SW 1271 (cell line): ENCODE results near the gene TOX2.

ENCODE experiments used
- DNase-seq, 2 experiments: peaks; one replicate each; lab custom pipeline; 2025; lab: John Stamatoyannopoulos, UW

Gene TOX2

DNA sequence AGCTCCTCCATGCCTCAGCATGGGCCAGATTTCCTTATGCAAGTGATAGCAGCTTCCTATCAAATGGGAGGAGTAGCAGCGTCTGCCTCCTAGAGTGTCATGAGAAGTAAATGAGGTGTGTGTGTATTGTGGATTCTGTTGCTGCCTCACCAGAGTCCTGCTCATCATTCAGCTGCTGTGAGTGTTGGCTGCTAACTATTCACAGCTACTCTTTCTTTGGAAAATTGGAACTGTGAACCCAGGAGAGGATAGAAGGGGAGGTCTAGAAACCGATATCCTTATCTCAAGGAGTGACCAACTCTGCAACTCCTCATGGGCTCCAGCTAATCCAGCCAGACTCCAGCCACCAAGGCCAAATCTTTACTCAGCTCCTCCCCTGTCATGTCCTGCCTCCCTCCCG lies 63.3 kb downstream of the TOX2 start:
- DNase-seq = no peak

GRCh38 chr20:43979576-43980105 lies 65.0 kb downstream of the TOX2 start:
- no peak for DNase-seq

GRCh38 chr20:43981540-43981939 lies 66.9 kb downstream of the TOX2 start:
- no peak for DNase-seq

DNA sequence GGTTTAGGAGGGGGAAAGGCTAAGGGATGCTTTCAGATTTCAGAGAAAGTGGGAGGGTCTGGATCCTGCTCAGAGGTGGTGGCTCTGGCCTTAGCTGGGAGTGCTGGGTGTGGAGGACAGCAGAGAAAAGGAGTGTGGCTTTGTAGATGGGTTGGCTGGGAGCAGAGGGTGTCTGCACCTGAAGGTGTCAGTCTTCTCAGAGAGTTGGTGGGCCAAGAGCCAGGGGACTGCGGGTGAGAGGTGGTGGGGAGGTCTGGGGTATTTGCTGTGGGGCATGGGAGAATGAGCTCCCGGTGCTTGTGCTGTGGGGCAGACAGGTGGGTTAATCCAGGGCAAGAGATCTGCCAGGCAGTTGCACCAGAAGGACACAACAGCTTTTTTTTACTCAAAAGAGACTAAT lies 67.4 kb downstream of the TOX2 start:
- no peak for DNase-seq

DNA sequence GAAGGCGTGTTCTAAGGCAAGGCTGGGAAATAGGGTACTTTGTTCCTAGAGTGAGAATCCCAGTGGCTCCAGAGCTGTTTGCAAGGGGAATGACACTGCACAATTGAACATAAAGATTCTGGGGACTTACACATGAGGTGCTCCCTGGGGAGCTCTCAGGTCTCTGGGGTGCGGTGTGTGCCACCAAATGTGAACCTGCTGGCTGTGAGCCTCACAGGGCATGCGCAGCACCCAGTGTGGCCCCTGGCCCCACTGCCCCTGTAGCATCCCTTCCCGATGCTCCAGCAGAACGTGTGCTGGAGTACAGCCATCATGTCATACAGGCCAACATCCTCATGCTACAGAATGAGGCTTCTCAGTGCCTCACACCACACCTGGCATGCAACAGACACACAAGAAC lies 68.2 kb downstream of the TOX2 start:
- DNase-seq = no peak

DNA sequence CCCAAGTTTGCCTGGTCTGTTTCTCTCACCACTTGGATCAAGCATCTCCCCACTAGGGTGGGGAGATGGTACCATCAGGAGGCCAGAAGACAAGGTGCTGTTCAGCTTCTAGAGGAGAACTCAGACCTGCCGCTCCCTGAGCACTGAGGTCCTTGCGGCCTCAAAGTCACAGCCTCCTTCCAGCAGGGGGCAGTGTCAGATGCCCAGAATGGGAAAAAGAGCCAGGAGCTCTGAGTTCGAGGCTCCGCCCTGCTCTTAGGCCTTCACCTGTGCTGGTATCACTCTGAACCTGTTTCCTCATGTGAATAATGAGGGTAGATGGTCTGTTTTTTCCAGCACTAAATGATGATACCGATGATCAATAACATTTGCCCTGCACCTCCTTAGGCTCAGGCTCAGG lies 68.7 kb downstream of the TOX2 start:
- no peak for DNase-seq

DNA sequence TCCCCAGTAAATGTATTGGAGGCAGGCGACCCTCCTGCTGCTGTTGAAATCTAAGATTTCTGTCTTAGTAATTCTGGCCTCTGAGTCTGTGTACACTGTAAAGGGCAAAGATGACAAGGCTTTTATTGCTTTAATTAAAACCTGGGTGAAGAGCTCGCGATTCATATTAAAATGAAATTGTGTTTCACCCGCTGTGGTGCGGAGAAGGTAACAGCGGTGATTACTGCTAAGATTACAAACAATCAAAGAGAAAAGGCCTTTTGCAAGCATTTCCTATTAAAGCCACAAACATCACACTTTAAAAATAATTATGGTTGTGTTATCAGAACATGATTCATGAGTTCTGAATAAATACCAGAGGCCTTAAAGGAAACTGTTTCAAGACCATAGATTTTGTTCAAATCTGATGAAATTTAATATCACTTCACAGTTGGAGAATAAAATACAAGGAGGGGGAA lies 69.3 kb downstream of the TOX2 start:
- DNase-seq = no peak

GRCh38 chr20:43984587-43984986 lies 69.9 kb downstream of the TOX2 start:
- no peak for DNase-seq

DNA sequence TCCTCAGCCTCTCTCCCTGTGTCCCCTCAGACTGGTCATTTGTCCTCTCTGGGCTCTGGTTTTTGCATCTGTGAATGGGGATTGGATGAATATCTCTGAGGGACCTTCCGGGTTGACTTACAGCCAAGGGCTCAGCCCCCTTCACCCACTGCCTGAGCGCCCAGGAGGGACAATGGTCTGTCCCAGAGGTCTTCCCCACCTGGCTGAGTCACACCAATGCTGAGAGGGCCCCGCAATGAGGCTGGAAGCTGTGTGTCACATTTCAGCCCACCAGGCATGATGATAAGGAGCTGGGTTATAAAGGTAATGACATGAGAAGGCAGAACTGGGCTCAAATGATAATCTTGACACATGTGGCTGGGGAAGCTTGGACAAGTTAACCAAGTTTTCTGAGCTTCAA lies 70.5 kb downstream of the TOX2 start:
- no peak for DNase-seq

DNA sequence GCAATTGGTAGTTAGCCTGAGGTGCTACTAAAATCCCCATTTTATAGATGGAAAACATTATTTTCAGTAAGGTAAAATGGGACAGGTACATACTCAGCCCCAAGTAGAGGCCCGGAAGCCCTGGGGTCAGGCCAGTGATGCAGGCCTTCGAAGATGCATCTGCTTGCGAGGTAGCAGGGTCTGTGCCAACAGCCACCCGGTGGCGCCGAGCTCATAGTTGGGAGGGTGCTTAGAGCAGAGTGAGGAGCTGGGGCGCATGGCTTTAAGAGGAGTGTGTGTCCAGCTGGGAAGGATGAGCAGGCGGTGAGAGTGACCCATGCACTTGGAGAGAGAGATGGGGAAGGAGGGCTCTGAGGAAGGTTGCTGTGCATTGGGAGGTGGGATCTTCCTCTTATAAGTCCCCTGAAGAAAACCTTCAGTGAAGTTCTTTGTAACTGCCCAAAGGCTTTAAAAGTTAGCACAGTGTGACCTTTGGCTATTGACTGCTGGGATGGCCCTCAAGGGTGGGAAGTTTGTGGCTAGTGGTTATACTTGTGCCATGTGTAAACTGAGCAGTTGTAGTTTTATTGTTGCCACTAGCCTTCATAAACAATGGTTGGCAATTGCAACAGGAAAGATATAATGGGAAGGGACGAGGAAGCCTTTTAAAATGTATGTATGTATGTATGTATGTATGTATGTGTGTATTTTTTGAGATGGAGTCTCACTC lies 71.1 kb downstream of the TOX2 start:
- DNase-seq = no peak

DNA sequence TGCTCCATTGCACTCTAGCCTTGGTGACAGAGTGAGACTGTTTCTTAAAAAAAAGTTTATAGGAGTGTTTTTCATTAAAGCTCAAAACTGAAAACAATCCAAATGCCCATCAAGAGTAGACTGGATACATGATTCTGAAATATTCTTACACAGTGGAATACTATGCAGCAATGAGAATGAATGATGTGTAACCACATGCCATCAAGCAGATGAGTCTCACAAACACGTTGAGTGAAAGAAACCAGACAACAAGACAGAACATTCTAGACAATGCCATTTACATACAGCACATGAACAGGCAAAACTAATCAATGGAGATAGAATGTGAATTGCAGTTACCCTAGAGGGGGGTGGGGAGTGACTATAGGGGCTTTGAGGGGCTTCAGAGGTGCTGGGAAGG lies 72.4 kb downstream of the TOX2 start:
- DNase-seq = no peak

- no peak for DNase-seq
Measured at GRCh38 chr20:43987531-43987930, 72.9 kb downstream of the TOX2 start.

- no peak for DNase-seq
Measured at GRCh38 chr20:43988451-43988850, 73.8 kb downstream of the TOX2 start.

GRCh38 chr20:43988867-43989266 lies 74.2 kb downstream of the TOX2 start:
- no peak for DNase-seq

- DNase-seq = no peak
Measured at GRCh38 chr20:43991261-43991660, 76.6 kb downstream of the TOX2 start.

DNA sequence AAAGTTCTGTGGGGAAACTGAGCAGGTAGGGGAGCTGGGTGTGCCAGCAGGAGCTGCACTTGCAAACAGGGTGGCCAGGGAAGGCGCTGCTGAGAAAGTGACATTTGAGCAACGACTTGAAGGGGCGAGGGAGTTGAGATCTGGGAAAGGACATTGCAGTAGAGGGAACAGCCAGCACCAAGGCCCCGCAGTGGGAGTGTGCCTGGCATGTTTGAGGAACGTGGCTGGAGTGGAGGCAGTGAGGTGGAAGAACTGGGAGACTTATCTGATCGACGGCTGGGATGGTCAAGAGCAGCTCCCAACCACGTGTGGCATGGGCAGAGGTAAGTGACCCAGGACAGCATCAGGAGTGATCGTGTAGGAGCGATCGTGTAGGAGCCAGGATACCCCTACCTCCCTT lies 77.3 kb downstream of the TOX2 start:
- DNase-seq = no peak

- no peak for DNase-seq
Measured at GRCh38 chr20:43992885-43993284, 78.2 kb downstream of the TOX2 start.

DNA sequence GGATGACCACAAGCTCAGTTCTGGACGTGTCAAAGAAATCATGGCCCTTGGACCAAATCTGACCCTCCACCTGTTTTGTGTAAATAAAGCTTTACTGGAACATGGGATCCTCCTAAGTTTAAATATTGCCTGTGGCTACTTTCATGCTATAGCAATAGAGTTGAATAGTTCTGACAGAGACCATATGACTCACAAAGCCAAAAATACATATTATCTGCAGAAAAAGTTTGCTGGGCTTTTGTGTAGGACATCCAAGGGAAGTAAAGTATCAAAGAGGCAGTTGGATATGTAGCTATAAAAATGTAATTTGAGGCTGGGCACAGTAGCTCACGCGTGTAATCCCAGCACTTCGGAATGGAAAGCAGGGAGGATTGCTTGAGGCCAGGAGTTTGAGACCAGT lies 78.9 kb downstream of the TOX2 start:
- DNase-seq = no peak

- DNase-seq = no peak
Measured at GRCh38 chr20:43994486-43995100, 79.9 kb downstream of the TOX2 start.

DNA sequence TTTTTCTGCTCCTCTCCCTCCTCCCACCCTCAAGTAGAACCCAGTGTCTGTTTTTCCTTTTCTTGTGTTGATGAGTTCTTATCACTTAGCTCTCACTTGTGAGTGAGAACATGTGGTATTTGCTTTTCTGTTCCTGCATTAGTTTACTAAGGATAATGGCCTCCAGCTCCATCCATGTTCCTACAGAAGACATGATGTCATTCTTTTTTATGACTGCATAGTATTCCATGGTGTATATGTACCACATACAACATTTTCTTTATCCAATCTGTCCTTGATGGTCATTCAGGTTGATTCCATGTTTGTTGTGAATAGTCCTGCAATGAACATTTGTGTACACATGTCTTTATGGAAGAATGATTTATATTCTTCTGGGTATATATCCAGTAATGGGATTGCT lies 81.0 kb downstream of the TOX2 start:
- DNase-seq = no peak

DNA sequence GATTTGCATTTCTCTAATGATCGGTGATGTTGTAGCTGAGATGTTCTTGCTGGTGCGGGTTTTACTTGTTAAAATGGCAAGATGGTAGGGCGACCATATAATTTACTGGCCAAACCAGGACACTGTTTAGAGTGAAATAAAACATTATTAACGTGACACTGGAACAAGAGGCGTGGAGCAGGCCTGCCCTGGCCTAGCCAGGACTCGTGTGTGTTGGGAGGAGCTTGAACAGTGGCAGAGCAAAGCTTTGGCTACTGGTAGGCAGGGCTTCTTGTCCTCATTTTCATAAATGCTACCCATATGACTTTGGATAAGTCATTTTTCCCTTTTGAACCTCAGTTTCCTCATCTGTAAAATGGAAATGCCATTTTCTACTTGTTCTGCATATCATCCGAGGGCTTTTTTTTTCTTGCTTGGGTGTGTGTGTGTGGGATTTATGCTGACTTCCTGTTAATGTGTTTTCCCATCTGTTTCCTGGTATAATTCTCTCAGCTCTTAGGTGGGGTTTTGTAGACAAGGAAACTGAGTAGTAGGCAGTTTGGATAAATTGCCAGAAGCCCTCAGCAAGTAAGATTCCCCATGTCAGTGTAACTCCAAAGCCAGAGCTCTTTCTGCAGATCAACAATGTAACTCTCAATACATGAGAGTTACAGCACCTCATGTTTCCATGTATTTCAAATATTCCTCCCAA lies 81.7 kb downstream of the TOX2 start:
- DNase-seq = no peak

DNA sequence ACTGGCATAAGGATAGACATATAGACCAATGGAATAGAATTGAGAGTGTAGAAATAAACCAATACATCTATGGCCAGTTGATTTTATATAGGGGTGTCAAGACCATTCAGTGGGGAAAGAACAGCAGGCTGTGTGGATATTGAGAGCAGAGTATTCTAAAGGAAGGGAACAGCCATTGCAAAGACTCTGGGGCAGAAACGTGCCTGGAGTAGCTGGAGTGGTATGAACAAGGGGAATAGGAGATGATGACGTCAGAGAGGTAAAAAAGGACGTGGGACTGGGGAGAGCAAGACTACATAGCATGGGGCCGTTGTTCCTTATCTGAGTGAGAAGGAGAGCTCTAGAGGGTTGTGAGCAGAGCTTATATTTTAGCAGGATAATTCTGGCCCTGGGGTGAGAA lies 85.2 kb downstream of the TOX2 start:
- DNase-seq = no peak
